ENCODE results near the gene CPT2. TPM values are rescaled to one million over a fixed set of nuclear protein-coding genes. Genes with fewer than 3 reads are reported as not detected.

CPT2 gene
- total and polyA plus RNA-seq, 9 of the 15 experiments (the other 6 are each of a cell fraction or from before 2014, with no cell fraction given) = 7.6 to 25.1 (median 16.8) TPM

DNA sequence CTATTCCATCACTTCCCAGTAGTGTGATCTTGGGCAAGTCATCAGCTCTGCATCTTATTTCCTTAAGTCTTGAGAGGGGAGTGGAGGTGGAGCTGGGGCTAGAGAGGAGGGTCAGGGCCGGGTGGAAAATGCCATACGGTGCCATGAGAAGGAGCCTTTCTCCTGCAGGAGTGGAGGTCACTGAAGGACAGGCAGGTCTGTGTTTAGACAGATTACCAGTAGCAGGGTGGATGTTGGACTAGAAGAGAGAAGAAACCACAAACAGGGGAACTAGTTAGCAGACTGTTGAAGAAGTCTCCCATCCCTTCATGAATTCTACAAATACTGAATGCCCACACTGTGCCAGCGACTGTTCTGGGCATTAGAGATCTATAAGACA, 13.9 kb upstream of the CPT2 start:
- no peaks in the 10 kb centered on the region for H3K79me2 ChIP-seq (ENCODE audit: control insufficient read depth, insufficient read depth, low read length)
- TF ChIP-seq, protein P1, sequence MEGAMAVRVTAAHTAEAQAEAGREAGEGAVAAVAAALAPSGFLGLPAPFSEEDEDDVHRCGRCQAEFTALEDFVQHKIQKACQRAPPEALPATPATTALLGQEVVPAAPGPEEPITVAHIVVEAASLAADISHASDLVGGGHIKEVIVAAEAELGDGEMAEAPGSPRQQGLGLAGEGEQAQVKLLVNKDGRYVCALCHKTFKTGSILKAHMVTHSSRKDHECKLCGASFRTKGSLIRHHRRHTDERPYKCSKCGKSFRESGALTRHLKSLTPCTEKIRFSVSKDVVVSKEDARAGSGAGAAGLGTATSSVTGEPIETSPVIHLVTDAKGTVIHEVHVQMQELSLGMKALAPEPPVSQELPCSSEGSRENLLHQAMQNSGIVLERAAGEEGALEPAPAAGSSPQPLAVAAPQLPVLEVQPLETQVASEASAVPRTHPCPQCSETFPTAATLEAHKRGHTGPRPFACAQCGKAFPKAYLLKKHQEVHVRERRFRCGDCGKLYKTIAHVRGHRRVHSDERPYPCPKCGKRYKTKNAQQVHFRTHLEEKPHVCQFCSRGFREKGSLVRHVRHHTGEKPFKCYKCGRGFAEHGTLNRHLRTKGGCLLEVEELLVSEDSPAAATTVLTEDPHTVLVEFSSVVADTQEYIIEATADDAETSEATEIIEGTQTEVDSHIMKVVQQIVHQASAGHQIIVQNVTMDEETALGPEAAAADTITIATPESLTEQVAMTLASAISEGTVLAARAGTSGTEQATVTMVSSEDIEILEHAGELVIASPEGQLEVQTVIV (CRISPR knock-in tag; IDR thresholded peaks at IDR 0.05; ENCODE audit: borderline replicate concordance) = no peak
- TF ChIP-seq XRCC5 (IDR thresholded peaks at IDR 0.05; ENCODE audit: low read depth, low read length) = no peak
- no peak for TF ChIP-seq CBFA2T3 (IDR thresholded peaks at IDR 0.05)
- no peak for TF ChIP-seq IRF2 (CRISPR knock-in tag; IDR thresholded peaks at IDR 0.05)
- no peak for TF ChIP-seq MYBL2 (IDR thresholded peaks at IDR 0.05; ENCODE audit: low read depth)
- no peak for TF ChIP-seq MYBL2 (CRISPR knock-in tag; IDR thresholded peaks at IDR 0.05; ENCODE audit: borderline replicate concordance)
- TF ChIP-seq, protein P2, sequence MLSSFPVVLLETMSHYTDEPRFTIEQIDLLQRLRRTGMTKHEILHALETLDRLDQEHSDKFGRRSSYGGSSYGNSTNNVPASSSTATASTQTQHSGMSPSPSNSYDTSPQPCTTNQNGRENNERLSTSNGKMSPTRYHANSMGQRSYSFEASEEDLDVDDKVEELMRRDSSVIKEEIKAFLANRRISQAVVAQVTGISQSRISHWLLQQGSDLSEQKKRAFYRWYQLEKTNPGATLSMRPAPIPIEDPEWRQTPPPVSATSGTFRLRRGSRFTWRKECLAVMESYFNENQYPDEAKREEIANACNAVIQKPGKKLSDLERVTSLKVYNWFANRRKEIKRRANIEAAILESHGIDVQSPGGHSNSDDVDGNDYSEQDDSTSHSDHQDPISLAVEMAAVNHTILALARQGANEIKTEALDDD (IDR thresholded peaks at IDR 0.05) = peak; percentile 93
- no peak for TF ChIP-seq MAZ (CRISPR knock-in tag; conservative IDR thresholded peaks at IDR 0.05 in 1 of 2, IDR thresholded peaks at IDR 0.05 in 1 of 2)
- TF ChIP-seq, protein P3, sequence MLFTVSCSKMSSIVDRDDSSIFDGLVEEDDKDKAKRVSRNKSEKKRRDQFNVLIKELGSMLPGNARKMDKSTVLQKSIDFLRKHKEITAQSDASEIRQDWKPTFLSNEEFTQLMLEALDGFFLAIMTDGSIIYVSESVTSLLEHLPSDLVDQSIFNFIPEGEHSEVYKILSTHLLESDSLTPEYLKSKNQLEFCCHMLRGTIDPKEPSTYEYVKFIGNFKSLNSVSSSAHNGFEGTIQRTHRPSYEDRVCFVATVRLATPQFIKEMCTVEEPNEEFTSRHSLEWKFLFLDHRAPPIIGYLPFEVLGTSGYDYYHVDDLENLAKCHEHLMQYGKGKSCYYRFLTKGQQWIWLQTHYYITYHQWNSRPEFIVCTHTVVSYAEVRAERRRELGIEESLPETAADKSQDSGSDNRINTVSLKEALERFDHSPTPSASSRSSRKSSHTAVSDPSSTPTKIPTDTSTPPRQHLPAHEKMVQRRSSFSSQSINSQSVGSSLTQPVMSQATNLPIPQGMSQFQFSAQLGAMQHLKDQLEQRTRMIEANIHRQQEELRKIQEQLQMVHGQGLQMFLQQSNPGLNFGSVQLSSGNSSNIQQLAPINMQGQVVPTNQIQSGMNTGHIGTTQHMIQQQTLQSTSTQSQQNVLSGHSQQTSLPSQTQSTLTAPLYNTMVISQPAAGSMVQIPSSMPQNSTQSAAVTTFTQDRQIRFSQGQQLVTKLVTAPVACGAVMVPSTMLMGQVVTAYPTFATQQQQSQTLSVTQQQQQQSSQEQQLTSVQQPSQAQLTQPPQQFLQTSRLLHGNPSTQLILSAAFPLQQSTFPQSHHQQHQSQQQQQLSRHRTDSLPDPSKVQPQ (CRISPR knock-in tag; IDR thresholded peaks at IDR 0.05; ENCODE audit: borderline replicate concordance) = no peak
- peak; percentile 38; the same call in 1 of the 2 replicates for TF ChIP-seq ZNF263 (CRISPR knock-in tag; IDR thresholded peaks at IDR 0.05; ENCODE audit: borderline replicate concordance)
- peak; percentile 7 for TF ChIP-seq TBP (optimal IDR thresholded peaks at IDR 0.05; ENCODE audit: low read depth, low read length)
- no peak for TF ChIP-seq CHD4 (IDR thresholded peaks at IDR 0.05; ENCODE audit: insufficient read depth, insufficient replicate concordance, low read depth, low read length, poor library complexity, severe bottlenecking)
- no peak for TF ChIP-seq ZNF354B (CRISPR knock-in tag; IDR thresholded peaks at IDR 0.05)
- TF ChIP-seq, protein P4, sequence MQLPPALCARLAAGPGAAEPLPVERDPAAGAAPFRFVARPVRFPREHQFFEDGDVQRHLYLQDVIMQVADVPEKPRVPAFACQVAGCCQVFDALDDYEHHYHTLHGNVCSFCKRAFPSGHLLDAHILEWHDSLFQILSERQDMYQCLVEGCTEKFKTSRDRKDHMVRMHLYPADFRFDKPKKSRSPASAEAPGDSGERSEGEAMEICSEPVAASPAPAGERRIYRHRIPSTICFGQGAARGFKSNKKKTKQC (CRISPR knock-in tag; IDR thresholded peaks at IDR 0.05) = no peak
- TF ChIP-seq TRIM28 (IDR thresholded peaks at IDR 0.05) = no peak
- no peaks in the 10 kb centered on the region for H4K20me1 ChIP-seq (replicated peaks; ENCODE audit: control insufficient read depth, insufficient read depth, low read length)
- WGBS (ENCODE audit: insufficient coverage, low coverage, missing lambda C conversion rate) = 13% methylated on average over 3 of the region's 3 CpGs
- H3K9me3 ChIP-seq (replicated peaks; ENCODE audit: control insufficient read depth, insufficient read depth, low read depth, low read length) = no peaks in the 10 kb centered on the region
- peak overlapping the region; percentile 32 to 42; a peak in 3 of 4 replicates for H3K9ac ChIP-seq (ENCODE audit: insufficient read depth in 1 of 2, low read depth in 2 of 2, low read length in 2 of 2)
- peaks cover 14 to 33% of the 10 kb centered on the region in 2 experiments; a peak in 4 of 5 replicates for H3K27me3 ChIP-seq (ENCODE audit: control insufficient read depth in 2 of 2, insufficient read depth in 2 of 2, low read length in 2 of 2)
- no TSS peak for BruUV-seq (replicated peaks)
- no peak for DNase-seq (ENCODE audit: extremely low read depth in 1 of 4, low spot score in 3 of 4)
- ATAC-seq = peak; percentile 2; the same call in 1 of the 3 replicates
- H3K4me2 ChIP-seq (ENCODE audit: insufficient read depth, low read length) = peak overlapping the region; percentile 61
- CTCF ChIA-PET (ENCODE audit: low intra/inter-chr PET ratio) = interaction anchor here (1.7 kb wide), 1 partner anchor 277 kb away, joined by 8 read pairs; no protein-coding TSS in a partner anchor
- no peaks in the 10 kb centered on the region for H3K36me3 ChIP-seq (ENCODE audit: control insufficient read depth, insufficient read depth, low read length)
- H3K27ac ChIP-seq (ENCODE audit: extremely low read depth, low read depth, low read length) = peak overlapping the region; percentile 59; the same call in 1 of the 3 replicates
- in situ Hi-C loops (cut with MboI) (loop anchor here (10.0 to 25.0 kb wide), 2 partner anchors 270 to 478 kb away; partner anchors contain the start of gene ECHDC2), intact Hi-C loops (cut with micrococcal nuclease) (loop anchor here (2.0 kb wide), 2 partner anchors 56 to 270 kb away; no protein-coding TSS in a partner anchor)
- no peak overlapping the region for H3K4me3 ChIP-seq
- POLR2A ChIA-PET = interaction anchor here (1.1 to 4.3 kb wide), 3 partner anchors 9 to 18 kb away, joined by 5 to 19 read pairs (median 5); no protein-coding TSS in a partner anchor
- H2AFZ ChIP-seq (ENCODE audit: low read depth, low read length) = peak overlapping the region; percentile 93
- H3K4me1 ChIP-seq (replicated peaks in 1 of 2; ENCODE audit: control insufficient read depth in 2 of 2, insufficient read depth in 2 of 2, low read length in 2 of 2) = peaks cover 16 to 34% of the 10 kb centered on the region in 2 experiments
- no peaks in the 10 kb centered on the region for H3K9me1 ChIP-seq (ENCODE audit: control insufficient read depth, insufficient read depth, low read length)
- FAIRE-seq = no peak
